A549 (cell line): Measurements from ENCODE around the gene CAMK2N2.

Experiments used
- CHD4 ChIP-seq: fragments of 200-600 bp; sonication (generic); IDR thresholded peaks from 2 replicates; pipeline ENCODE4 v1.6.1; 2016; ENCODE audit warnings: antibody characterized with exemption, mild to moderate bottlenecking, borderline replicate concordance
- CTCF ChIP-seq: fragments of >200 bp; sonication (Bioruptor Twin); formaldehyde crosslinking; IDR thresholded peaks from 3 replicates; pipeline ENCODE4 v1.5.1; 2016
- EHF ChIP-seq: fragments of 250-450 bp; sonication (Bioruptor Pico); IDR thresholded peaks from 2 replicates; pipeline ENCODE4 v1.5.0; 2020; ENCODE audit warnings: mild to moderate bottlenecking
- FOSL2 ChIP-seq, 2 experiments: fragments of 450-650 bp in 1 of 2; fragments of >200 bp in 1 of 2; sonication (Bioruptor Twin) in 1 of 2; formaldehyde crosslinking; IDR thresholded peaks; 2 replicates each; pipeline versions ENCODE4 v1.5.0 to v1.6.1; 2016 to 2020; ENCODE audit warnings: mild to moderate bottlenecking in 1 of 2, moderate library complexity in 1 of 2
- GATA3 ChIP-seq: IDR thresholded peaks from 2 replicates; pipeline ENCODE4 v1.6.1; 2012; ENCODE audit warnings: borderline replicate concordance
- HDAC2 ChIP-seq: fragments of 200-600 bp; sonication (generic); IDR thresholded peaks from 2 replicates; pipeline ENCODE4 v1.6.1; 2016
- JUN ChIP-seq, 2 experiments: fragments of >200 bp; sonication (Bioruptor Twin); formaldehyde crosslinking; IDR thresholded peaks; 2 replicates in 1 of 2; 3 replicates in 1 of 2; pipeline ENCODE4 v1.6.1; 2016 to 2017
- JUNB ChIP-seq: fragments of >200 bp; sonication (Bioruptor Twin); formaldehyde crosslinking; IDR thresholded peaks from 2 replicates; pipeline ENCODE4 v1.6.1; 2016
- MAFK ChIP-seq: fragments of 450-650 bp; IDR thresholded peaks from 2 replicates; pipeline ENCODE4 v1.6.1; 2014; ENCODE audit not compliant: partially characterized antibody
- NFE2L2 ChIP-seq: fragments of 150-350 bp; conservative IDR thresholded peaks from 2 replicates; pipeline ENCODE4 v1.6.1; 2014; ENCODE audit warnings: low read length
- PBX3 ChIP-seq: IDR thresholded peaks from 2 replicates; pipeline ENCODE4 v1.6.1; 2012
- POLR2A ChIP-seq: IDR thresholded peaks from 2 replicates; pipeline ENCODE4 v1.6.1; 2012; ENCODE audit warnings: mild to moderate bottlenecking, low read length
- RCOR1 ChIP-seq: fragments of 150-350 bp; IDR thresholded peaks from 2 replicates; pipeline ENCODE4 v1.6.1; 2014; ENCODE audit warnings: antibody characterized with exemption, low read length, low read depth
- USF2 ChIP-seq: fragments of 450-650 bp; IDR thresholded peaks from 2 replicates; pipeline ENCODE4 v1.6.1; 2014; ENCODE audit warnings: antibody characterized with exemption

GRCh38 chr3:184234671-184235380 is 26.5 kb downstream of the CAMK2N2 start:
- TF ChIP-seq CTCF (no peak), GATA3 (no peak), PBX3 (no peak), HDAC2 (no peak), MAFK (no peak), RCOR1 (no peak), POLR2A (no peak), JUN (IDR thresholded peaks at IDR 0.05) (no peak), FOSL2 (IDR thresholded peaks at IDR 0.05) (no peak), FOSL2 (CRISPR knock-in tag; IDR thresholded peaks at IDR 0.05) (no peak), CHD4 (no peak), JUNB (no peak), USF2 (no peak), EHF (CRISPR knock-in tag) (no peak), NFE2L2 (no peak)
